ENCODE measurements around the gene PIK3CB.
"Not testable (repeated sequence)": the region's sequence is repeated elsewhere in the genome, so short reads cannot be mapped to it uniquely, and the experiment has no call there.

GRCh38 chr3:138838385-138838784 lies 3.7 kb upstream of the PIK3CB start:
- TF ChIP-seq, protein P1, sequence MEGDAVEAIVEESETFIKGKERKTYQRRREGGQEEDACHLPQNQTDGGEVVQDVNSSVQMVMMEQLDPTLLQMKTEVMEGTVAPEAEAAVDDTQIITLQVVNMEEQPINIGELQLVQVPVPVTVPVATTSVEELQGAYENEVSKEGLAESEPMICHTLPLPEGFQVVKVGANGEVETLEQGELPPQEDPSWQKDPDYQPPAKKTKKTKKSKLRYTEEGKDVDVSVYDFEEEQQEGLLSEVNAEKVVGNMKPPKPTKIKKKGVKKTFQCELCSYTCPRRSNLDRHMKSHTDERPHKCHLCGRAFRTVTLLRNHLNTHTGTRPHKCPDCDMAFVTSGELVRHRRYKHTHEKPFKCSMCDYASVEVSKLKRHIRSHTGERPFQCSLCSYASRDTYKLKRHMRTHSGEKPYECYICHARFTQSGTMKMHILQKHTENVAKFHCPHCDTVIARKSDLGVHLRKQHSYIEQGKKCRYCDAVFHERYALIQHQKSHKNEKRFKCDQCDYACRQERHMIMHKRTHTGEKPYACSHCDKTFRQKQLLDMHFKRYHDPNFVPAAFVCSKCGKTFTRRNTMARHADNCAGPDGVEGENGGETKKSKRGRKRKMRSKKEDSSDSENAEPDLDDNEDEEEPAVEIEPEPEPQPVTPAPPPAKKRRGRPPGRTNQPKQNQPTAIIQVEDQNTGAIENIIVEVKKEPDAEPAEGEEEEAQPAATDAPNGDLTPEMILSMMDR (IDR thresholded peaks at IDR 0.05; ENCODE audit: control extremely low read depth in 1 of 3, insufficient read depth in 1 of 3, low read depth in 1 of 3, low read length in 3 of 3) = not testable (repeated sequence)
- not testable (repeated sequence) for TF ChIP-seq TBP, POLR2AphosphoS5, MAFK (IDR thresholded peaks at IDR 0.05; ENCODE audit: low read depth, low read length)
